Lower leg skin (tissue), 3 donors: ENCODE measurements around the gene PSG7.
"Not testable (repeated sequence)": the region's sequence is repeated elsewhere in the genome, so short reads cannot be mapped to it uniquely, and the experiment has no call there.

ENCODE experiments used
- CTCF ChIP-seq, 3 donors: fragments of 450-650 bp; IDR thresholded peaks; one replicate each; pipeline ENCODE4 v1.5.1; 2016; ENCODE audit warnings: antibody characterized with exemption in 3 of 3, mild to moderate bottlenecking in 3 of 3, moderate library complexity in 2 of 3
- POLR2A ChIP-seq, 2 donors: fragments of 450-650 bp; IDR thresholded peaks; one replicate each; pipeline ENCODE4 v1.6.1; 2016 to 2017; ENCODE audit warnings: antibody characterized with exemption in 2 of 2, mild to moderate bottlenecking in 1 of 2, moderate library complexity in 1 of 2

DNA sequence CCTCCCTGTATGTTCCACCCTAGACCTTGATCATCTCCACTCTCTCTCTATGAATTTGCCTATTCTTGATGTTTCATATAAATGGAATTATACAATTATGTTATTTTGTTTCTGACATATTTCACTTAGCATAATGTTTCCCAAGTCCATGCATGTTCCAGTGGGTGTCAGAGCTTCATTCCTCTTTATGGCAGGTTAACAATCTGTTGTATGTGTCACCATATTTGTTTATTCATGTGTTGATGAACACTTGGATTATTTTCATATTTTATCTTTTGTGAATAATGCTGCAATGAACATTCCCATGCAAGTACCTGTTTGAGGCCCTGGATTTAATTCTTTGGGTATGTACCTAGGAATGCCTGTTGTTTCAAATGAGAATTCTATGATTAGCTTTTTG, 16.0 kb downstream of the PSG7 start:
- not testable (repeated sequence) for TF ChIP-seq CTCF, POLR2A (IDR thresholded peaks at IDR 0.05)
